GM18502 (cell line): ENCODE data around the gene C3orf22.
"Not testable (repeated sequence)": the region's sequence is repeated elsewhere in the genome, so short reads cannot be mapped to it uniquely, and the experiment has no call there.

ENCODE experiments used
- ATAC-seq: cut with Tn5 transposase; IDR thresholded peaks from one replicate; pipeline ENCODE4 v1.9.1; 2021; ENCODE audit warnings: mild to moderate bottlenecking; ENCODE audit not compliant: unreplicated experiment, poor library complexity

The C3orf22 gene

DNA sequence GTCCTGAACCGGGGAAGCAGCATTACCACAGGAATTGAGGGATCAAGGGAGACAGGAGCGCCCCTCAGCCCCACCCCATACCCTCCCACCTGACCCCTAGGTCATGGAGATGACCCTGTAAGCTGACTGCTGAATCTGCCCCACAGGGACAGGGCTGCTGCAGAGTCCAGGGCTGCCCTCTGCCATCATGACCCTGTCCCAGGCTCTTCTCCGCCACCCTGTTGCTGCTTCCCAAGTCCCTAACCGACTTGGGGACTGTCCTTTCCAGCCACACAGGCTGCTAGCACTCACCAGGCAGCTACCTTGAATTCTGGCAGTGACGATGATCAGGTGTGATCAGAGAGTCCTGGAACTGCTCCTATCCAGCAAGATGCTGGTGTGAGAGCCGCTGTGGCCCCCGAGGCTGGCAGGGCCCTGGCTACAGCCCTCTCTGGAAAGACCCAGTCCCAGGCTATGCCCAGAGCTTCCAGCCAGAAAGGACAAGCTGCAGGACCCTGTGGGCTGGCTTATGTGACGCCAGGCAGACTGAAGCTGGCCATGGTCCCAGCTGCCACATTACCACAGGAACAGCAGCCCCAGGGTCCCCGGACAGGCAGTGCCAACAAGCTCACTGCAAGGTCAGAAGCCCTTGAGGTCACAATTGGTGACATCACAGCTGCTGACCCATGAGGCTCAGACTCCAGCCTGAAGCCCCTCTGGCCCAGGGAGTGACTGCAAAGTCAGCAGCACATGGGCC is at the start of gene C3orf22:
Gene C3orf22 (minus strand): TSS at position 597 of the 736 bp plus-strand sequence. CDS start 5,542 bp downstream, outside the sequence.
- ATAC-seq: no peak

GRCh38 chr3:126607214-126607908 is 48.6 kb upstream of the C3orf22 start:
- no peak for ATAC-seq

DNA sequence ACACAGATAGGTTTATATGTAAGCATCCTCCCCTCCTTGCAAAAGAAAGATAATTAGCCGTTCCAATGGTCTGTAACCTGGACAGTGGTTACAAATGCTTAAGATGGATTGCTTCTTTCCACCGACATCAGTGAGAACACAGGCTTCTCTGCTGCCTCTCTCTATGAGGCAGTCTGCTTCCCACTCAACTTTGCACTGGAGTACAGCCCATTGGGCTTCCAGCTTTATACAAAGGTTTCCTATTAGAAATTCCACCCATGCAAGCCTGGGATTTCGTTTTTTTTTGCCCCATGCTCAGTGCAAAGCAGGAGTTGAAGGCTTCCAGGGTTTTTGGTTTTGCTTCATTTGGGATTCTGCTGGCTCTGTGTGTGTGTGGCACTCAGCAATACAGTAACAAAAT is 47.3 kb upstream of the C3orf22 start:
- no peak for ATAC-seq

DNA sequence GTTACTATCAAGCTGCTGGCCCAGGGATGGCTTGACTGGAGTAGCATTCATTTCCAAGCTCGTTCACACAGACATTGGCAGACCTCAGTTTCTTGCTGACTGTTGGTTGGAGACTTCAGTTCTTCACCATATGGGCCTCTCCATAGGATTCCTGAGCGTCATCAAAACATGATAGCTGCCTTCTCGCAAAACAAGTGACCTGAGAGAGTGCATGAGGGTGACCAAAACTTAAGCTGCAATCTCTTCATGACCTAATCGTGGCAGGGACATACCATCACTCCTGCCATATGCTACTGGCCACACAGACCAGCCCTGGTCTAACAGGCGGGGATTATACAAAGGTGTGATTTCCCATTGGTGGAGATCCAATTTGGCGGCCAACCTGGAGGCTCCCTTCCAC is 46.0 kb upstream of the C3orf22 start:
- no peak for ATAC-seq

DNA sequence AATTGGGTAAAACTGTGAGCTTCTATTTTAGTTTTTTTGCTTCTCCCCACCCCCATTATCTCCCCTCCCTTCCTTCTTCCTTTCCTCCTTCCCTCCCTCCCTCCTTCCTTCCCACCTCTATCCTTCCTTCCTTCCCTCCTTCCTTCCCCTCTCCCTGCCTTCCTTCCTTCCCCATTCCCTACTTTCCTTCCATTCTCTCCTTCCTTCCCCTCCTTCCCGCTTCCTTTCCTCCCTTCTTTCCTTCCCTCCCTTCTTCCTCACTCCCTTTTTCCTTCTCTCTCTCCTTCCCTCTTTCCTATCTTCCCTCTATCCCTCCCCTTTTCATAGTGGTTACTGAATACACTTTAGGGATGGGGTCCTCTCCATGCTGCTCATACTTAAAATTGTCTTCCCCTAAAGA is 40.4 kb upstream of the C3orf22 start:
- ATAC-seq: no peak

DNA sequence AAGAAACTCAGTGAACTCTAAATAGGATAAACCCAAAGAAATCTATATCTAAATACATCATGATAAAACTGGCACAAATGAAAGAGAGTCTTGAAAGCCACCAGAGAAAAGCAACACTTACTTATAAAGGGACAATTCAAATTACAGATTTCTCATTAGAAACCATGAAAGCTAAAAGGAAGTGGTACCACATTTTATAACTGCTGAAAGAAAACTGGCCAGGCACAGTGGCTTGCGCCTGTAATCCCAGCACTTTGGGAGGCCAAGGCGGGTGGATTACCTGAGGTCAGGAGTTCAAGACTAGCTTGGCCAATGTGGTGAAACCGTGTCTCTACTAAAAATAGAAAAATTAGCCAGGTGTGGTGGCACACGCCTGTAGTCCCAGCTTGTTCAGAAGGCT is 36.7 kb upstream of the C3orf22 start:
- not testable (repeated sequence) for ATAC-seq

DNA sequence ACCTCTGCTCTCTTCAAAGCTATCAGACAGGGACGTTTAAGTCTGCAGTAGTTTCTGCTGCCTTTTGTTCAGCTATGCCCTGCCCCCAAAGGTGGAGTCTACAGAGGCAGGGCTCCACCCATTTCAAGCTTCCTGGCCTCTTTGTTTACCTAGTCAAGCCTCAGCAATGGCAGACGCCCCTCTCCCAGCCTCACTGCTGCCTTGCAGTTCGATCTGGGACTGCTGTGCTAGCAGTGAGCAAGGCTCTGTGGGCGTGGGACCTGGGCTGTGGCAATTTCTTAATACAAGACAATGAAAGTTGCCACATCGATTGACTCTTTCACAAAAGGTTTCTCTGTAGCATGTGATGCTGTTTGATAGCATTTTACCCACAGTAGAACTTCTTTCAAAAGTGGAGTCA is 32.8 kb upstream of the C3orf22 start:
- not testable (repeated sequence) for ATAC-seq

DNA sequence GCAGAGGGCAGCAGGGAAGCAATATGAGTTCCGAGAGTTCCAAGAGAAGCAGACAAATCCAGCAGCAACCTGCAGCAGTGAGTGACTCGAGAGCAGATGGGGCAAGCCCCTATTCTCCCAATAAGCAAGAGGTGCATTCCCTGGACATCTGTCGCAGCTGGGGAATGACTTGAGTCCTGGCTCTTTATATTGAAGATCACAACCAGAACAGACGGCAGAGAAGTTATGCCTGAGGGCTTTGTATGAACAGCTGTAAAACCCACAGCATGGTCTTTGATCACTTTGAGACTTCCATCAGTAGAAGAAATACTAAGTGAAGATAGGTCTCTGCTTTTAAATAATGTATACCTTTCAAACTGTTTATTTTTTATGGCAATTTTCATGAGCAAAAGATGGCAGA is 23.6 kb upstream of the C3orf22 start:
- no peak for ATAC-seq

GRCh38 chr3:126581569-126581968 is 22.8 kb upstream of the C3orf22 start:
- no peak for ATAC-seq

GRCh38 chr3:126580746-126581145 is 22.0 kb upstream of the C3orf22 start:
- ATAC-seq: no peak

GRCh38 chr3:126578702-126579101 is 20.0 kb upstream of the C3orf22 start:
- no peak for ATAC-seq

DNA sequence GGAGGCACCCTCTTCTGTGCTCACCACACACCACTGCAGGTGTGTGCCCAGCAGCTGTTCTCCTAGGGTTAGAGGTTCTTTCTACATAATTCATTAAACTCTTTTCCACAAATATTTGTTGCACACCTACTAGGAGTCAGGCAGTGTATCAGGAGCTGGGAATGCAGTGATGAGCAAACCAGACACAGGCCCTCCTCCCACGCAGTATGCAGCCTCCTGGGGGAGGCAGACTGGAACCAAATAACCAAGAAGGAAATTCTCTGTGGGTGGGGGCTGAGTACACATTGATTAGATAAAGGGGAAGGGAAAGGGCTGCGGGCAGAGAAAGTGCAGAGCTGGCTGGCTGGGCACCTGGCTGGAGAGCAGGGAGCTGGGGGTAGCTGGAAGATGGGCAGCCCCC is 18.5 kb upstream of the C3orf22 start:
- no peak for ATAC-seq

- ATAC-seq: no peak
Observed at GRCh38 chr3:126573492-126574117, 14.9 kb upstream of the C3orf22 start.

DNA sequence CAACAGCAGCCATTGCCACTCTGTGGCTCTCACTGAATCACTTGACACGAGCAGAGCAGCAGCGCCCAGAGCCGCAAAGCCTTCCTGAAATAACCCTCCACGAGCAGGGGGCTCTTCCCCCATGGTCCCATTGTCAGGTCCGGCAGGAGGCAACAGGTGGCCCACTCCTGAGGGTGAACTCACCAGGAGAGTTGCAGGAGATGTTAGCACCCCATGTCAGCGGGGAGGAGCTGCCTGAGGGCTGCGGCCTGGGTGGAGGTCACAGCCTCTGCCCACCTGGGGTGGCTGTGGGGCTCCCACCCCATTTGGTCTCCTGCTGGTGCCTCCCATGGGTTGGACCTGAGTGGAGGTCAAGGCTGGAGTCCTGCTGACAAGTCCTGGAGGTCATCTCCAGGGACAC is 12.3 kb upstream of the C3orf22 start:
- ATAC-seq: no peak

DNA sequence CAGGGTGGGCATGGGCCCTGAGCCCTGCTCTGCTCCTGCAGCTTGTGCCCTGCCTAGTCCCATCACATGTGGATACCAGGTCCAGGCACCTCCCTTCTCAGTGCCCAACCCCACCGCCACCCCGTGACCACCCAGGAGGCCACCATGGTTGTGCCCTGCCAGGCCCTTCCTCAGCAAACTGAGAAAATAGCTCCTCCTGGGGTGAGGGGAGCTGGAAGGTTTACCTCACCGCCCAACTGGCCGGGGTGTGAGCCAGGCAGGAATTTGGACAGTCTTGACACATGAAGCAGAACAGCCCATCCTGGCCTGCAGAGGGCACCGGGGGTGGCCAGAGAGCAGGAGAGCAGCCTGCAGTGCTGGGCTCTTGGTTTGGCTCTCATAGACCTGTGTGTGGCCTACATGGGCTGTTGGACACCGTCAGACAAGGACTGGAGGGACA is 11.4 kb upstream of the C3orf22 start:
- no peak for ATAC-seq

GRCh38 chr3:126569390-126569975 is 10.8 kb upstream of the C3orf22 start:
- no peak for ATAC-seq

DNA sequence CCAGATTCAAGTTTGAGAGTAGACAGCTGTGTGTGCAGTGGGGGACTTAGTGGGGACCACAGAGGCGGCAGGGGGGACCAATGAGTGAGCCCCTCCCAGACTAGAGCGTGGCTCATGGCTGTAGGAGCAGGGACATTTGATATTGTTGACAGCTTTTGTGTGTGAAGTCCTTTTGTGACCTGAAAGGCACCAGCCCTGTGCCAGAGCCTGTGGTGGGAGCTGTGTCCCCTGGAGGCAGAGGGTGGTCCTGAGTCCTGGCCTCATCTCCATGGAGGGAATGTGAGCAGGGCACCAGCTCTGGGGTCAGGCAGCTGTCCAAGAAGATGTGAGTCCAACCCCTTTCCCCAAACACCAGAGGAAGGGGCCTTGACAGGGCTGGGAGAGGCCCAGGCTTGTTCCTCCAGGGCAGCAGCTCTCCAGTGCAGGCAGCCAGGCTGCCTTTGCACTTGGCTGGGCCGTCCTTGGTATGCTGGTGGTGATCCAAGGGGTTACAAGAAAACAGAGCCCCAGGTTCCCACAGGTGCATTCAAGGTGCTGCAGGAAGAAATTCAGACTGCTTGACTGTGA is 10.1 kb upstream of the C3orf22 start:
- no peak for ATAC-seq

DNA sequence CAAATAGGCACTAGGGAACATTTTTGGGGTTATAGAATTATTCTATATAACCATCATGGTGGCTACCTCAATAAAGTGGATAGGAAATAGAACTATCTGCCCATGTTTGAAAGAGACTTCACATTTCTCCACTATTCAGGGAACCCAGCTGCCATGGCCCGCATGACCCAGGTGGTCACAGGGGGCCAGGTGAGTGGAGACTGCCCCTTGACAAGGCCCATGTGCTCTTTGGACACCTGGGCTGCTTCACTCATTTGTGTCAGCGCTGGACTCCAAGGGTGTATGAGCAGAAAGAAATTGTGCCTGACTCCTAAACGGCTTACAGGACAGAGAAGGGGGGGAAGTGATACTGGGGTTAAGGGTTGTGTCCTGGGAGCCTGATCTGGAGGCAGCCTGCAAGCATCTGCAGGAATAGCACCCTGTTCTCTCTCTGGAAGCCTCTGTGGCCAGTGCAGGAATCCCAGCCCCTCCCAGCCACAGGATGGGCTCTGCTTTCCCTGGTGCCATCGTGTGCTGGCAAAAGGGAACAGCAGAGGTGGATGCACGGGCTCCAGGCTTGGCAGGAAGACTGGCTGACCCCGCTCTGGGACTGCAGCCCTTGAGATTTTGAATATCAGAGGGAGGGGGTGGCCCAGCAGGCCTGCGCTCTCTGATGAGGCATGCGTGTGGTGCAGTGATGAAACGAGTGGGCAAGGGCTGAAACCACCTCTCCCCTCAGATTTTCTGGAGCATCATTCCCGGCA is 9.1 kb upstream of the C3orf22 start:
- no peak for ATAC-seq

- no peak for ATAC-seq
Observed at GRCh38 chr3:126562737-126563276, 4.1 kb upstream of the C3orf22 start.

- no peak for ATAC-seq
Observed at GRCh38 chr3:126557761-126558160, 971 bp downstream of the C3orf22 start.
